GM12874 (cell line): Measurements from ENCODE around the gene GCK.

ENCODE experiments used
- TF ChIP-seq, protein P1 (sequence below): IDR thresholded peaks from 2 replicates; pipeline ENCODE4 v1.5.1; 2011; ENCODE audit warnings: low read depth, mild to moderate bottlenecking, control low read depth, low read length, moderate library complexity; ENCODE audit not compliant: insufficient read depth

Gene GCK

GRCh38 chr7:44216521-44217222, 27.4 kb upstream of the GCK start:
- TF ChIP-seq, protein P1, sequence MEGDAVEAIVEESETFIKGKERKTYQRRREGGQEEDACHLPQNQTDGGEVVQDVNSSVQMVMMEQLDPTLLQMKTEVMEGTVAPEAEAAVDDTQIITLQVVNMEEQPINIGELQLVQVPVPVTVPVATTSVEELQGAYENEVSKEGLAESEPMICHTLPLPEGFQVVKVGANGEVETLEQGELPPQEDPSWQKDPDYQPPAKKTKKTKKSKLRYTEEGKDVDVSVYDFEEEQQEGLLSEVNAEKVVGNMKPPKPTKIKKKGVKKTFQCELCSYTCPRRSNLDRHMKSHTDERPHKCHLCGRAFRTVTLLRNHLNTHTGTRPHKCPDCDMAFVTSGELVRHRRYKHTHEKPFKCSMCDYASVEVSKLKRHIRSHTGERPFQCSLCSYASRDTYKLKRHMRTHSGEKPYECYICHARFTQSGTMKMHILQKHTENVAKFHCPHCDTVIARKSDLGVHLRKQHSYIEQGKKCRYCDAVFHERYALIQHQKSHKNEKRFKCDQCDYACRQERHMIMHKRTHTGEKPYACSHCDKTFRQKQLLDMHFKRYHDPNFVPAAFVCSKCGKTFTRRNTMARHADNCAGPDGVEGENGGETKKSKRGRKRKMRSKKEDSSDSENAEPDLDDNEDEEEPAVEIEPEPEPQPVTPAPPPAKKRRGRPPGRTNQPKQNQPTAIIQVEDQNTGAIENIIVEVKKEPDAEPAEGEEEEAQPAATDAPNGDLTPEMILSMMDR = no peak

GRCh38 chr7:44216019-44216418, 26.8 kb upstream of the GCK start:
- TF ChIP-seq, protein P1 = no peak

GRCh38 chr7:44215531-44215930, 26.3 kb upstream of the GCK start:
- TF ChIP-seq, protein P1 = no peak

DNA sequence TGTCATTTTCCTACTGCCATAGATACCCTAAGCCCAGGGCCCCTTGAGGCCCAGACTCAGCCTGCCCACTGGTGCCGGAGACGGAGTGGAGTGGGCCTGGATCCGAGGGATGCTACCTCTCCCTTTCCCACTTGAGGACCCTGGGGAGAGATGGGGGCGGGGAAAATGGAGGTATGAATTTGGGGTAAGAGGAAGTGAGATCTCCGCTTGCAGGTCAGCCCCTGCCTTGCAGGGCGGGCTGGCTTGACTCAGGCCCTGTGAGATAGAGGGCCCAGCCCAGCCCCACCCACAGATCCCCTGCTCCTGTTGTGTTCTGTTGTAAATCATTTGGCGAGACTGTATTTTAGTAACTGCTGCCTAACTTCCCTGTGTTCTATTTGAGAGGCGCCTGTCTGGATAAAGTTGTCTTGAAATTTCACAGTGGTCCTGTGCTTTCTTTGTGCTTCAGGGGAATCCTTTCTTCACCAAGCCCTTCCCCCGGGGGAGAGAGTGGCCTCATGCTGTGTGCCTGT, 24.7 kb upstream of the GCK start:
- TF ChIP-seq, protein P1 = no peak

DNA sequence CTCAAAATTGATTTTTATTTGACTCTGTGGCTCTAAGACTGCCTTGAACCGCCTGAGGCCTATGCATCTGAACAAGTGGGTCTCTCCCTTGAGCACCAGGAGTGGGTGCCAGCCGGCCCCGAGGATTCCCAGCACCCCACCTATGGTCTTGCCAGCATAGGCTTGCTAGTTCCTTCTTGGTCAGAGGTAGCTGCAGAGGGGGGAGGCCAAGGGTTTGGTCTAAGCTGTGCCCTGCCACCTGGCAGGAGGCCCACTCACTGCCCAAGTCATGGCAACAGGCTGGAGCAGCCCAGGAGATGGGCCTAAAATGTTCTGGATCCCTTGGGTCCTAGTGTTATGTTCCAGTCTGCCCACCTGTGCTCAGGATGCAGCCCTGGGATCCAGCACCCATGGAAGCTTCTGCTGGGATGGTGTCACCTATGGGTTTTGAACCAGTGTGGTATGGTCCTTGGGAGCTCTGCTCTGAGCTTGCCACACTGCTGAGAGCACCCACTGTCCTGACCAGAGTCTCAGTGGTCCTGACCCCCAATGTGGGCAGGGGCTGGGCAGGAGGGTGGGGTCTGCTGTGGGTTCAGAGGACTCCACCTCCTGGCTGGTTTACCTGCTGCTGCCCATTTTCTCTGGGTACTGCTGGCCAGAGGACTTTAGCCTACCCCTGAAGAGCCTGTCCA, 24.1 kb upstream of the GCK start:
- TF ChIP-seq, protein P1 = no peak

DNA sequence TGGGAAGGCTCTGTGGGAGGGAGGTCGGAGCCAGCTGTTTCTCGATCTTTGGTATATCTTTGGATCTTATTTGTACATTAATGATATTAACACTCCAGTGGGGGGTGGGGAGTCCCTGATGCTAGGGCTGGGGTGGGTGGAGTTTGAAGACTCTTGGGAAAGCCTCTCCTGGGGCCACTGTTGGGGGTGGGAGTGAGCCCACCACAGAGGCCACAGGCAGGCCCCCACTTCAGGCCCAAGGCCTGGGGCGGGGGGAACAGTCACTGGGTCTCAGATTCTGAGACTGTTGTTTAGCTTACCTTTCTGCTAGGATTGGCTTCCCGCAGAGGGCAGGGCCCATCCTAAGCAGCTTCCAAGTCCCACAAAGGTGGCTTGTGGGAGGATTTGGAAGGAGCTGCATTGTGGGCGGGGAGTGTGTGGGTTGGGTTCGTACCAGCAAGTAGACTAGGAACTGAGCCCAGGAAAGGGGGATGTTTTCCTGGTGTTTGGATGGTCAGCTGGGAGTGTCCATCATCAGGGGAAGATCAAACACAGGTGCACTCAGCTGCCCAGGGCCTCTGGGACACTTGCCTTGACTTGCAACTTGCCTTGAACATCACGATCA, 23.4 kb upstream of the GCK start:
- TF ChIP-seq, protein P1 = no peak

DNA sequence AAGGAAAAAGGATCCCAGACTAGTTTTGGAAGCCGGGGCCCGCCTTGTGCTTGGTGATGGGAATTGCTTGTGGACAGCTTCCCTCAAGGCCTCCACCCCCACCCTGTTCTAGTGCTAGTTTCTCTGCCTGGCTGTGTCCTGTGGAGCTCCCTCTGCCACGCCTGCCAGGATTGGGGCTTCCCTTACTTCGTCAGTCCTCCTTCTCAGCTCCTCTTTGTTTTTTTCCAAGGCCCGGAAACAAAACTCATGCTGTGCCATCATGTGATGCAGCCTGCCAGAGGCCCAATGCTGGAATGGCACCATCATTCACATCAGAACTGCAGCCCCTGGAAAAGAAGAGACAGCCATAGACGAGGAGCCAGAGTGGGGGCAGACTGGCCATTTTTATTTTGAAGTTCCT, 22.8 kb upstream of the GCK start:
- TF ChIP-seq, protein P1 = no peak
